Smooth muscle cell (in vitro differentiated cells): ENCODE data around the gene SGMS1. TPM values are rescaled to one million over a fixed set of nuclear protein-coding genes. Genes with fewer than 3 reads are reported as not detected.
"Not testable (repeated sequence)": the region's sequence is repeated elsewhere in the genome, so short reads cannot be mapped to it uniquely, and the experiment has no call there.

Experiments used
- DNase-seq: peaks from one replicate; lab custom pipeline; 2025; ENCODE audit not compliant: unreplicated experiment; lab: John Stamatoyannopoulos, UW
- H2AFZ ChIP-seq: fragments of 200-600 bp; sonication (generic); 2 replicates; pipeline ENCODE4 v1.6.0; 2016; ENCODE audit warnings: antibody characterized with exemption, low read depth, mild to moderate bottlenecking
- H3F3A ChIP-seq: fragments of 200-600 bp; sonication (generic); 2 replicates; pipeline ENCODE4 v1.6.0; 2017; ENCODE audit warnings: antibody characterized with exemption, low read depth
- H3K27ac ChIP-seq: fragments of 200-600 bp; sonication (generic); 2 replicates; pipeline ENCODE4 v1.5.1; 2016; ENCODE audit warnings: low read depth, mild to moderate bottlenecking
- H3K27me3 ChIP-seq: fragments of 200-600 bp; sonication (generic); 2 replicates; pipeline ENCODE4 v1.6.1; 2016; ENCODE audit warnings: low read depth, mild to moderate bottlenecking
- H3K36me3 ChIP-seq: fragments of 200-600 bp; sonication (generic); 2 replicates; pipeline ENCODE4 v1.5.1; 2016; ENCODE audit warnings: low read depth
- H3K4me1 ChIP-seq: fragments of 200-600 bp; sonication (generic); 2 replicates; pipeline ENCODE4 v1.5.1; 2016; ENCODE audit warnings: low read depth
- H3K4me2 ChIP-seq: fragments of 200-600 bp; sonication (generic); 2 replicates; pipeline ENCODE4 v1.6.0; 2016; ENCODE audit warnings: mild to moderate bottlenecking
- H3K4me3 ChIP-seq: fragments of 200-600 bp; sonication (generic); 2 replicates; pipeline ENCODE4 v1.5.1; 2016; ENCODE audit warnings: mild to moderate bottlenecking
- H3K79me2 ChIP-seq: fragments of 200-600 bp; sonication (generic); 2 replicates; pipeline ENCODE4 v1.6.0; 2016; ENCODE audit warnings: low read depth, mild to moderate bottlenecking
- H3K9ac ChIP-seq: fragments of 200-600 bp; sonication (generic); 2 replicates; pipeline ENCODE4 v1.6.0; 2016; ENCODE audit warnings: low read depth
- H3K9me3 ChIP-seq: fragments of 200-600 bp; sonication (generic); replicated peaks from 2 replicates; pipeline ENCODE4 v1.5.1; 2016; ENCODE audit warnings: low read depth
- H4K20me1 ChIP-seq: fragments of 200-600 bp; sonication (generic); 2 replicates; pipeline ENCODE4 v1.6.0; 2016; ENCODE audit warnings: low read depth
- WGBS: methylation state at CpG from one replicate; pipeline ENCODE4 v1.1.7; 2016; ENCODE audit warnings: low lambda C conversion rate; 5-methylcytosine and 5-hydroxymethylcytosine counted together
- polyA plus RNA-seq: library from polyadenylated mRNA; unstranded; fragments of >200 nt; fragmentation: Nextera tagmentation; extraction: Ambion mirVana; gene quantifications from 2 replicates; pipeline ENCODE4 v1.2.1, GENCODE V29; 2016
- total RNA-seq: library from RNA; depleted of rRNA; stranded (reverse); fragments of >200 nt; gene quantifications from 2 replicates; pipeline ENCODE4 v1.2.3, GENCODE V29; 2014
- TF ChIP-seq, protein P1 (sequence below): fragments of 200-600 bp; sonication (generic); IDR thresholded peaks from 2 replicates; pipeline ENCODE4 v1.5.1; 2017; ENCODE audit warnings: borderline replicate concordance, mild to moderate bottlenecking, antibody characterized with exemption; ENCODE audit not compliant: insufficient read depth, poor library complexity, severe bottlenecking

Gene SGMS1
- total and polyA plus RNA-seq, 2 experiments from 2014 or later: 4.0 to 14.3 TPM

DNA sequence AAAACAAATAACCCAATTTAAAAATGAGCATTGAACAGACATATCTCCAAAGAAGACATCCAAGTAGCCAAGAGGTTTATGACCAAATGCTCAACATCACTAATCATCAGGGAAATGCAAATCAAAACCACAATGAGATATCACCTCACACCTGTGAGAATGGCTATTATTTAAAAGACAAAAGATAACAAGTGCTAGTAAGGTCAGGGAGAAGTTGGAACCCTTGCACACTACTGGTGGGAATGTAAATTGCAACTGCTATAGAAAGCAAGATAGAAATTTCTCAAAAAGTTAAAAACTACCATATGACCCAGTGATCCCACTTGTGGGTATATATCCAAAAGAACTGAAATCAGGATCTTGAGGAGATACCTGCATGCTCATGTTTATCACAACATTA lies 49.5 kb downstream of the SGMS1 start:
- TF ChIP-seq, protein P1, sequence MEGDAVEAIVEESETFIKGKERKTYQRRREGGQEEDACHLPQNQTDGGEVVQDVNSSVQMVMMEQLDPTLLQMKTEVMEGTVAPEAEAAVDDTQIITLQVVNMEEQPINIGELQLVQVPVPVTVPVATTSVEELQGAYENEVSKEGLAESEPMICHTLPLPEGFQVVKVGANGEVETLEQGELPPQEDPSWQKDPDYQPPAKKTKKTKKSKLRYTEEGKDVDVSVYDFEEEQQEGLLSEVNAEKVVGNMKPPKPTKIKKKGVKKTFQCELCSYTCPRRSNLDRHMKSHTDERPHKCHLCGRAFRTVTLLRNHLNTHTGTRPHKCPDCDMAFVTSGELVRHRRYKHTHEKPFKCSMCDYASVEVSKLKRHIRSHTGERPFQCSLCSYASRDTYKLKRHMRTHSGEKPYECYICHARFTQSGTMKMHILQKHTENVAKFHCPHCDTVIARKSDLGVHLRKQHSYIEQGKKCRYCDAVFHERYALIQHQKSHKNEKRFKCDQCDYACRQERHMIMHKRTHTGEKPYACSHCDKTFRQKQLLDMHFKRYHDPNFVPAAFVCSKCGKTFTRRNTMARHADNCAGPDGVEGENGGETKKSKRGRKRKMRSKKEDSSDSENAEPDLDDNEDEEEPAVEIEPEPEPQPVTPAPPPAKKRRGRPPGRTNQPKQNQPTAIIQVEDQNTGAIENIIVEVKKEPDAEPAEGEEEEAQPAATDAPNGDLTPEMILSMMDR: peak; percentile 29
- Histone ChIP-seq H3K27me3 (no peaks in the 10 kb centered on the region), H4K20me1 (peaks cover 40% of the 10 kb centered on the region), H3K9me3 (no peaks in the 10 kb centered on the region), H3K27ac (no peak overlapping the region), H3K9ac (no peak overlapping the region), H3K4me3 (no peak overlapping the region), H2AFZ (no peak overlapping the region), H3K79me2 (no peaks in the 10 kb centered on the region), H3K36me3 (no peaks in the 10 kb centered on the region), H3K4me2 (no peak overlapping the region), H3F3A (peaks cover 4% of the 10 kb centered on the region), H3K4me1 (peaks cover 7% of the 10 kb centered on the region)
- no peak for DNase-seq

DNA sequence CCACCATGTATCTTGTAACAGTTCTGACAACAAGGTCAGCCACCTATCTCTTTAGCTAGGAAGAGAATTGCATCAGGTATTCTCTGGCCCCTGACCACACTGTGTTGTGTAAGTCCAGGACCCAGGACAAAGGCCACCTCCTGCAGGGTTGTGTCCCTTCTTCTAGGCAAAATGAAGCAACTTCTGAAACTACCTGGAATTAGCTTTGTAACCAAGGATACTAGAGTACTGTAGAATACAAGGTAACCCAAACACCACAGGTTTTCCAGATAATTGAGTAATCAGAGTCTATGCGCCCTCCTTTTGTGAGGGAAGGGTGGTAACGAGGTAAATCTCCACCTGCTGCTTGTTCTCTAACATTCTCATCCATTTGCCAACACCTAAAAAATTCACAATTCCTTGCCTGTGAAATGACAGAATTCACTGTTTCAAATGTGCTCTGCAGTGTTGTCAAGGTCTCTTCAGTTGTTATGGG lies 51.7 kb downstream of the SGMS1 start:
- Histone ChIP-seq H3K36me3 (no peaks in the 10 kb centered on the region), H3K79me2 (no peaks in the 10 kb centered on the region), H3K4me2 (no peak overlapping the region), H3K4me1 (no peaks in the 10 kb centered on the region), H3K4me3 (no peak overlapping the region), H3F3A (peaks cover 4% of the 10 kb centered on the region), H3K27ac (no peak overlapping the region), H2AFZ (no peak overlapping the region), H3K9me3 (no peaks in the 10 kb centered on the region), H3K9ac (no peak overlapping the region), H3K27me3 (no peaks in the 10 kb centered on the region), H4K20me1 (peaks cover 20% of the 10 kb centered on the region)
- DNase-seq: no peak
- WGBS: 93% methylated on average over 2 of the region's 2 CpGs
- TF ChIP-seq, protein P1: no peak

DNA sequence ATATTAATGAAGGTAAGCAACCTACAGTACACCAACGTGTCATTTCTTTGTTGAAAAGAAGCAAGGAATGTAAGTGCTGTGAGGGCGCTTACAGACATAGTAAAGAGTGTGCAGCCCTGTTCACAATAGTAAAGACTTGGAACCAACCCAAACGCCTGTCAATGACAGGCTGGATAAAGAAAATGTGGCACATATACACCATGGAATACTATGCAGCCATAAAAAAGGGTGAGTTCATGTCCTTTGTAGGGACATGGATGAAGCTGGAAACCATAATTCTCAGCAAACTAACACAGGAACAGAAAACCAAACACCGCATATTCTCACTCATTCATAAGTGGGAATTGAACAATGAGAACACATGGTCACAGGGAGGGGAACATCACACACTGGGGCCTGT lies 55.0 kb downstream of the SGMS1 start:
- H4K20me1 ChIP-seq: peaks cover 17% of the 10 kb centered on the region
- H3K4me2 ChIP-seq, H3K4me1 ChIP-seq, H3K4me3 ChIP-seq, H3K9me3 ChIP-seq, H2AFZ ChIP-seq, H3K27me3 ChIP-seq, H3K27ac ChIP-seq, H3K9ac ChIP-seq, DNase-seq, H3F3A ChIP-seq, H3K79me2 ChIP-seq, H3K36me3 ChIP-seq: not testable (repeated sequence)
- WGBS: 93% methylated on average over 4 of the region's 4 CpGs

DNA sequence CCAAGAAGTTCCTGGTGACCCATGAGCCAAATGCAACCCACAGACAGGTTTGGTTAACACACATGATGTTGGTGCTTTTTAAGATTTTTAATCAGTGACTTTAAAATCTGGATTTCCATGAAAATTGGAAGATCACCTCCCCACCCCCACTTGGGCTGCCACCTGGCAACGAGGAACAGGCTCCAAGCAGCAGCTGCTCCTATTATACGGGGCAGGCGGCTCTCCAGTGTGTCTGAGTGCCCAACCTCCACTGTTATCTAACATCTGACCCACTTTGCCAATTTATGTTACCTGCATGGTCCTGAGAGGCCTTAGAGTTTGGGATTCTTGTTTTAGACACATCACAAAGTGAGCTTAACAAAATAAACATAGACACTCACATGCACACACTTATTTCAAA lies 56.4 kb downstream of the SGMS1 start:
- no peaks in the 10 kb centered on the region for H3K36me3 ChIP-seq
- H2AFZ ChIP-seq: no peak overlapping the region
- no peak overlapping the region for H3K9ac ChIP-seq
- H4K20me1 ChIP-seq: peaks cover 17% of the 10 kb centered on the region
- H3F3A ChIP-seq: no peaks in the 10 kb centered on the region
- H3K79me2 ChIP-seq: no peaks in the 10 kb centered on the region
- no peaks in the 10 kb centered on the region for H3K4me1 ChIP-seq
- no peaks in the 10 kb centered on the region for H3K9me3 ChIP-seq
- H3K27ac ChIP-seq: no peak overlapping the region
- TF ChIP-seq, protein P1: no peak
- 87% methylated on average over 3 of the region's 3 CpGs for WGBS
- no peak for DNase-seq
- no peak overlapping the region for H3K4me2 ChIP-seq
- H3K27me3 ChIP-seq: no peaks in the 10 kb centered on the region
- H3K4me3 ChIP-seq: no peak overlapping the region
